Hindlimb muscle (tissue), 1 donor: ENCODE data around the gene ACIN1. TPM values are rescaled to one million over a fixed set of nuclear protein-coding genes. Genes with fewer than 3 reads are reported as not detected.

Source experiments
- DNase-seq: peaks from one replicate; pipeline ENCODE4 v3.0.0-alpha.2; 2013
- polyA plus RNA-seq: library from polyadenylated mRNA; unstranded; fragments of 120-200 nt; gene quantifications from one replicate; pipeline ENCODE4 v1.2.1, GENCODE V29; 2013; ENCODE audit not compliant: insufficient read length

The ACIN1 gene
- polyA plus RNA-seq, 1 donor = 143 TPM

DNA sequence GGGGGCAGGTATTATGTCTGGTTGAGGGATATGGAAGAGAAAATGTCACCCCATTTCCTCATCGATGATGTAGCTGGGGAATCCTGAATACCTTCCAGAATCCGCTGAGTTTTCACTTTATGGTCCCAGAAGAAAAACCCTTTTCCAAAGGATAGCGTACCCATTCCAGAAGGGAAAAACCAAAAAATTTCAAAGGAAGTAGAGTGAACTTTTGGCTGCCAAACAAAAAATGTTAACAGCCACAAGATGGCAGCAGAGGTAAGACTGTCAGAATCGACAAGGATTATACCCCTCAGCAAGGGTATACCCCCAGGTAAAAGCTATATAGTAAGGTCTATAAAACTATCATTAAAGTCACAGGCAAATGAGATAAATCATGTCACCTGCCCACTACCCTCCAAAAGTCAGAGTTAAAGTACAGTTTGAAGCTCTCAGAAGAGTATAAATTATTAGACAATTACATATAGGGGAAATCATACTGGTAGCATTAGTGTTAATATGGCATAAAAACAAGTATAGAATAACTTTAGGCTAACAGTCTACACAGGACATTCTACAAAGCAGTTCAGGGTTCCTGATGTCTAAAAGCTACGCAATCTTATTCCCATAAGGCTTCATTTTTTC, 18.0 kb downstream of the ACIN1 start:
- no peak for DNase-seq

DNA sequence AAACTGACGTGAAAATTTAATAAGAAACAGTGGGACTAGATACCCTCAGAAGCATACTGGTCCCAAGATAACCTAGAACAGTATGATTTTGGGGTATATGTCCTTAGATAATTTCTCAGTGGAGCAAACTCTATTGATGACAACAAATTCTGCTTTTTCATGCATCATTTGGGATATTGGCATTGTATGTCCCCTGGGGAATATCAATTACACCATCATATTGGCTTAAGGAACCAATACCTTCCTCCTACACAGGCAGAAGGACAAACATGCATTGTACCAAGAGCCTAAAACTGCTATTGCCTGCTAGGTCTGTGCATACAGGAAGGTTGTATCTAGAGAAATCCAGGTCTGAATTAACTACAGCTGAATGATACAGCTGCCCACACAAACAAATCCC, 20.0 kb downstream of the ACIN1 start:
- no peak for DNase-seq

DNA sequence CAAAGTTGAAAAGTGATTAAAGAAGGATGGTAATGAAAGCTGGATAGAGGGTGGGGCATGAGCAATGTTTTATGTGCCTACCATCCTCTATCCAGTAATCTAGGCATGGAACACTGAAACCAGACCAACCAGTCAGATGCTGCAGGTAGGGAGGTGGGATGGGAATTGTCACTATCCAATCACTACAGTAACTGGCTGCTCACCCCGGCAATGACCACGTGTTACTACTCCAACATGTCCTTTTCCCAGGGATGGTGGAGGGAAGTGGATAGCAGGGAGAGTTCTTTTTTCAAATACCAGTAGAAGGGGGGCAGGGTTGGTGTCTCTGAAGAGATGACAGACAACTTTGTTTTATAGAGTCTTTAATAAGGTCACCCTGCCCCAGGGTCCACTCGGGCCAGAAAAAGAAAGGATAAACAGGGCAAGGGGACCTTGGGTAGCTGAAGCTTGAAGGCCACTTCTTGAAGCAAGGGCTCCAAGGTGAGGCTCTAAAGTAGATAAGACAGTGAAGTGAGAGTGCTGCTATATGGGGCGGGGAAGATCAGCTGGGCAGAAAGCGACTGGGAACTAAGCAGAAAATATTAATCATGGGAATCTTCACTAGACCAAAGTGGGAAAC, 22.9 kb downstream of the ACIN1 start:
- DNase-seq = no peak

DNA sequence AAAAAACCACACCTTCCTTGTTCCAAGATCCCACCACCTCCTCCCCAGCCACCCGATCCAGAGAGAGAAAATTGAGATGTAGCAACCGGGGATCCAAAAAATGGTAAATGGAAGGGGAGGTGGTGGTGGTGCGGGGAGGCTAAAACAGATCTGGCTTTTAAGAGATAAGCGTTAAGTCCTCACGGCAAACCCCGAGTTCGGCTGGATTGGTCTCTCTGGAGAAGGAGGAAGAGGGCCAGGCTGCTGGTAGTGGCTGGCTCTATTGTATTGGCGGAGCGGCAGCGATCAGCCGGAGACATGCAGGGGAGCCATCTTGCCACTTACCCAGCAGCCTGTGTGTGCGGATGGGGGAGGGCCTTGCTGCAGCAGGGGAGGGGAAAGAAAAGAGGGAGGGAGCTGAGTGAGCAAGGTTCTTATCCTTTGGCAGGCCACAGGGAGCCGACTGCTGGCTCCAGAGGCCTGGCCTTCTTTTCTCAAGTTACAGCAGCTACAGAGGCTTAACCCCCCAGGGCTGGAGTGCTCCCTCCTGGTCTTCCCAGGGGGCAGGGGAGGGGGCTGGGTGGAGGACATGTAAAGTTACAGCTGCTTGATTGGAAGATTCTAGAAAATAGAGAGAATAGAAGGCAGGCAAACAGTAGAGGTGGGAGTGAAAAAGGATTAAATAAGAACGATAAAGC, 23.6 kb downstream of the ACIN1 start:
- DNase-seq = peak; percentile 87

DNA sequence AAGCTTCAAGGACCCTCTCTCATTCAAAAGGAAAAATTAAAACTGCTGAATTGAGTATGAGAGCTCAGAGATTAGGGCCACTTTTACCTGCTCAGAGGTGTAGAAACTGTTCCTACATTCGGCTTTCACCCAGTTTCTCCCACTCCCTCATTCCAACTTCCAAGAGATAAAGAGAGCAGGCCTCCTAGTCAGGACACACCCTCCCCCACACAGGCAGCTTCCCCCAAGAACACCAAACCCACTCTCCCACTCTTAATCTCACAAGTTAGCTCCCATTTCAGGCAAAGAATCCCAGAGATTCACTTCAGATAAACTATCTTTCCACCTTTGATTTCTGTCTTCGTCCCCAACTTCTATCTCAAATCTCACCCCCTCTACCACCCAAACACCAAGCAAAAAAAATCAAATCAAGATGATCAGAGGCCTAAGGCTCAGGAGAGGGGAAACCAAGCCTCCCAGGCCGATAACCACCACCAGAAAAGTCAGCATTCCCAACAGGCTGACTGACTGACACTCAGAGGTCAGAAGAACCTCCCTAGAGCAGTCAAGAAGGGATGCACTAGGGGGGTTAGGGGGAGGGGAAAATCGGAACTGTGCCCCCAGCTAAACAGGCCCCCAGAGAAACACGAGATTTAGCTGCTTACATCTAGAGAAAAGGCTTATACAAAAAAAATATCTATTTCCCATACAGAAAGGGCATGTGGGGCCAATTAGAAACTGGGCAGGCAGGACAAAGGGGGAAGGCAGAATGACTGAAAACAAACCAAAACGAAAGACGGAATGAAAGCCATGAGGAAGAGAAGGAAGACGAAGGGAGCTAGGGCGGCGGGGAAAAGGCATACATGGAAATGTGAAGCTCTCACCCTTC, 24.4 kb downstream of the ACIN1 start:
- DNase-seq = no peak

DNA sequence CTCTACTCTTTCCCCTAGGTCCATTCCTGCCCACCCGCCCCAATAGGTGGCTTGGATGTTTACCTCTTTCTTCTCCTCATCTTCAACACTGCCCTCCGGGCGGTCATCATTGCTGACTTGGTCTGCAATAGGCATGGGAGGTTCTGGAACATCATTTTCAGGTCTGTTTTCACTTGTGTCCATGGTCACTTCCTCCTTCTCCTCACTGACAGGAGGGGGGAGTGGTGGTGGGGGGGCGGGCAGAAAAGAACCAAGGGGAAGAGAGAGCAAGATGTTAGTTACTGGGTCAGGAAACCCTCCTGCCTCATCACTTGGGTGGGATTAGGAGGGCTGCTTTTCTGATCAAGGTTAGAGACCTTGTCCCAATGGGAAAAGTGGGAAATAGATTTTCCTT, 25.5 kb downstream of the ACIN1 start:
- no peak for DNase-seq

DNA sequence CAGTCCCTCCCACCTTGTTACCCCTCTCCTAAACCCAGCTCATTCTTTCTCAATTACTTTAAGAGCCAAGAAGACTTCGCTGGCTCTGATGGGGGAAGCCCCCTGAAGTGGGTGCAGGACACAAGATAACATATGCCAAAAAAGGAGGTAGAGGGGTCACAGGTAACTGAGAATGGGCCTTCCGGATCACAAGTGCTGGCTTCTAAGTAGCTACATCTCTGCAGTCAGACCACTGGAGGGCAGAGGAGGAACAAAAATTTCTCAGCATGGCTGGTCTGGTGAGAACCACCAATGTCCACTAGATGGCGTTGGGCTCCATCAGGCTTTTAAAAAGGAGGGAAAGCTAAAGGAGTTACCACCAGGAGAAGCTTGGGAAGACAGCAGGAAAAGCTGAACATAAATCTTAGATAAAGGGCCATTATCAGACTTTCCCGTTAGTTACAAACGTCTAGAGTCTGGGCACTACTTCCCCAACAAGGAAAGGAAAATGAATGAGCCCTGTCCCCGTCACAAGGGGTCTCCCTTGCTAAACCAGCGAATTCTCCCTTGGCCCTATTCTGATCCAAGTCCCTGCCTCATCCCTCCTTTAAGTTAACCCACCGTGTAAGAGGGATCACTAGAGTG, 26.0 kb downstream of the ACIN1 start:
- peak; percentile 85 for DNase-seq

DNA sequence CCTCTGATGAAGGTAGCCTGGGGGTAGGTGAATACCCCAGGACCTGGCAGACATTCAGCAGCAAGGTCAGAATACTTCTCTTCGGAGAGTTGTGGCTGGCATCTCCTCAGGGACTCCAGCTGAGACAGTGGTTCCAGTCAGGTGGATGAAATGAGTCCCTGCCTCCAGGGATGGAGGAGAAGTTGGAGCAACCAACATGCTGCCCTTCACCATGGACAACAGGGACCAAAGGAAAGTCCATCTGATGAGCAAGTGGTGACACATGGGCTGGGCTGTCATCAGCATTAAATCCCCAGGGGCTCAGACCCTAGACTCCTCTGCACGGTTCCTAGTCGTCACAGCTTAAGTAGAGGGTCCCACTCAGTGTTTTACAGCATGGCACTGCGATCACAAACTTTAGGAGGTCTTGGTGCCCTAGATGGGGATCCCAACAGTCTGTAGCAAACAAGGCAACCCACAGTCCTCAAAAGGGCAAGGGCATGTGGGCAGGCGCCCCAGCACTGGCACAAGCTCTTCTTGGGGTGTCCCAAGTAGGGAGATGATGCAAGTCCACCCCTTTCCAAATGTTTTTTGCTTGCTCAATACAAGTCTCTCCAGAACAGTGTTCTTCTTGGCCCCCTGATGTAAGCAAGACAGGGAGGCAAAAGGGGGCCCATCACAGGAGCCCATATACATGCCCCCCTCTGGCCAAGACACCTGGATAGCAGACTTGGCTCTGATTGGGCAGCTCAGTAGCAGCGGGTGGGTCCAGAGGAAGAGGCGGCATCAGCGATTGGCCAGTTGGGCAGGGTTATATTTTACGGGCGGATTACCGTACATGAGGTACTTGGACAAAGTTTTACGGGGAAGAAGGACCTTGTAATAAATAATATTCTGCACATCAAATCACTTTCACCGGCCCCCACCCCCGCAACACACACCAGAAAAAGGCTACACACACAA, 26.8 kb downstream of the ACIN1 start:
- no peak for DNase-seq

DNA sequence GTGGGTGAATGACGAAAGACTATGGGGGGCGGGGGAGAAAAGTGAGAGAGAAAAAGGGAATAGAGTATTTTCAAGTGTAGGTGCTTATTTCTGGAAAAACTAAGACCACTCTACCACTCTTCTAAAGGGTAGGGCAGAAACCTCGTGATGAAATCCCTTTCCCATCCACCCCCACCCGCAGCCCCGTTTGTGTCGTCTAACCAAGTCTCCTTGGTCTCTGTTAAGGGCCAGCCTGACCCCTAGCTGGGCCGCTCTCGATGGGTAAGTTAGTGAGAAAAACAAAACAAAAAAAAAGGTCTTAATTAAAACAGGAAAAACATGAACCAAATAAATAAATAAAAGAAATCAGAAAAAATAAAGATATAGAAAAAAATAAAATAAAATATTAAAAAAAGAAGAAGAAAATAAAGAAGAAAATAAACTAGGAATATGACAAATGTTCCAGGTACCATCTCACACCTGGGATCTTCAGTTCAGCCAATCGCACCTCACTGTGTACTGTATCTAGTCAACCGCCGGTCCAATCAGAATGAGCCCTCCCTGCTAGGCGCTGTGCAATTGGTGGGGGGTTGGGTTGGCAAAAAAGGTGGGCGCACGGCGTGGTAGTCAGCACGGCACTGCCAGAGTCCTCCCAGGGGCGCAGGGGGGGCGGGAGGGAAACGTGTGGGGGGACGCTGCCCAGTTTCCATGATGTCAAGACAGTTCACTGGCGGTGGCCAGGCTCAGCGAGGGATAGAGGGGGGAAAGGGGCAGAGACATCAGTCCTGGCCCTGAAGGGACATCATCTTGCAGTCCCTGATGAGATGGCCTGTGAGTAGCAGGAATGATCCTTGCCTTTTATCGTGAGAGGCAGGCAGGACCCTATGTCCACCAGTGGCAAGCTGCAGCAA, 27.8 kb downstream of the ACIN1 start:
- no peak for DNase-seq

DNA sequence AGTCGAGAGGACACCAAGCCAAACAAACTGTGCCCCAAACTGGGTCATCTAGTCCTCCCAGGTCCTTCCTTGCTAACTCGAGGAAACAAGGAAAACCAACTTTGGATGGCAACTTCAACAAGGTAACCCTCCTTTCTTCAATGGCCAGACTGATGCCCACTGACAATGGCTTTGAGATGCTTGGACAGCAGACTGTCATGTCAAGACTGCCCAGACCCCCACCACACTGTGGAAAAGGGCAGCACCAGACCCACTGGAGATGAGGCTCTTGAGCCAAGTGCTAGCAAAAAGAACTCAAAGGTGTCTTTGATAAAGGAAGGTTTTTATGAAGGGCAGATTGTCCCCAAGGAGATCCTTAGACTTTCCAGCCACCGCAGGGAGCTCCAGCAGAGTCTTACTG, 28.6 kb downstream of the ACIN1 start:
- no peak for DNase-seq

DNA sequence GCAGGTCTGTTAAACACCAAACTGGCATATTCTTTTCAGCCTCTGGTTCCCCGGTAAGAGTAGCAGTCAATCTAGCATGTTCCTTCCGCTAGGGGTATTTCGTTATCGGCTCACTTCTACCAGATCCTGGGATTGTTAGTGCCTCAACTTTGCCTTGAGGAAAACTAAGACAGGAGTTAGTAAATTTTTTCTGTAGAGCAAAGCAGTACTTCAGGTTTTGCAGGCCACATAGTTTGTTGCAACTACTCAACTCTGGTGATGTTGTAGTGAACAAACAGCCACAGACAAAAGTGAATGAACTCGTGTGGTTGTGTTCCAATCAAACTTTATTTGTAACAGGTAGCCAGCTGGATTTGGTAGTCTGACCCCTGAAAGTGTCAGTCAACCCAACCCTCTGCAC, 31.3 kb downstream of the ACIN1 start:
- no peak for DNase-seq

DNA sequence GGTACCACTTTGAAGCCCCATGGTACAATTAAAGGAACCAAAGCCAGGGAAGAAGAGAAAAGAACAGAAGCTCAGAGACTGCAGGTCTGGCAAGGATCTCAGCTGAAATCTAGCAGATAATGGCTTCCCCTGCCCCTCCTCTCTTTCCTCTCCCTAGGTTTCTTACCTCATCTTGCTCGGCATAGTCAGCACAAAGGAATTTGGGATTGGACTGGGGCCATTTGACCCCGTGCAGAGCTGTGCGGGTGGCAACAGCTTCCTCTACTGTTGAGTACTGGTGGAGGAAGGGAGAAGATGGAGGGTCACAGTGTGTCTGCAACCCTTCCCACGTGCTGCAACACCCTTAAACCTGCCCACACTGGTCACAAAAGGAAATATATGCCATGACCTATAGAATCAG, 32.9 kb downstream of the ACIN1 start:
- DNase-seq = no peak

DNA sequence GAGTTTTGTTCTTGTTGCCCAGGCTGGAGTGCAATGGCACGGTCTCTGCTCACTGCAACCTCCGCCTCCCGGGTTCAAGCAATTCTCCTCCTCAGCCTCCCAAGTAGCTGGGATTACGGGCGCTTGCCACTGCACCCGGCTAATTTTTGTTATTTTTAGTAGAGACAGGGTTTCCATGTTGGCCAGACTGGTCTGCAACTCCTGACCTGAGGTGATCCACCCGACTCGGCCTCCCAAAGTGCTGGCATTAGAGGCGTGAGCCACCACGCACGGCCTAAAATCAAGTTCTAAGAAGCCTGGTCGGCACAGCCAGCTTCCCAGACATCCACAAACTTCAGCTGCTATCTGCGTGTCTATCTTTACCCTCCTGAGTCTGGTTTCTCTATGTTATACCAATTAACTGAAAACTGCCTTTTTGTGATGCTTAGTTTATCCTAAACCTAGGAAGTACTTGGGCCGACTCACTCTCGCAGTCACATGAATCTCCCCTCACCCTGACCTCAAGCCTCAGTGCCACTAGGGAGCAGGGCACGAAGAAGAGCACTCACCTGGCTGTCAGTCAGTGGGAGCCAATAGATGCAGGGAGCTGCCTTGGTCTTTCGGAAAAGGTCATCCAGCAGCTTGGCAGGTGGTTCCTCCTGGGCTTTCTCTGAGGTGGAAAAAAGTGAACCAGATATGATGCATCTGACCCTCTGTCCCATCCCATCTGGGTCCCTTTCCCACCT, 34.2 kb downstream of the ACIN1 start:
- DNase-seq = no peak

DNA sequence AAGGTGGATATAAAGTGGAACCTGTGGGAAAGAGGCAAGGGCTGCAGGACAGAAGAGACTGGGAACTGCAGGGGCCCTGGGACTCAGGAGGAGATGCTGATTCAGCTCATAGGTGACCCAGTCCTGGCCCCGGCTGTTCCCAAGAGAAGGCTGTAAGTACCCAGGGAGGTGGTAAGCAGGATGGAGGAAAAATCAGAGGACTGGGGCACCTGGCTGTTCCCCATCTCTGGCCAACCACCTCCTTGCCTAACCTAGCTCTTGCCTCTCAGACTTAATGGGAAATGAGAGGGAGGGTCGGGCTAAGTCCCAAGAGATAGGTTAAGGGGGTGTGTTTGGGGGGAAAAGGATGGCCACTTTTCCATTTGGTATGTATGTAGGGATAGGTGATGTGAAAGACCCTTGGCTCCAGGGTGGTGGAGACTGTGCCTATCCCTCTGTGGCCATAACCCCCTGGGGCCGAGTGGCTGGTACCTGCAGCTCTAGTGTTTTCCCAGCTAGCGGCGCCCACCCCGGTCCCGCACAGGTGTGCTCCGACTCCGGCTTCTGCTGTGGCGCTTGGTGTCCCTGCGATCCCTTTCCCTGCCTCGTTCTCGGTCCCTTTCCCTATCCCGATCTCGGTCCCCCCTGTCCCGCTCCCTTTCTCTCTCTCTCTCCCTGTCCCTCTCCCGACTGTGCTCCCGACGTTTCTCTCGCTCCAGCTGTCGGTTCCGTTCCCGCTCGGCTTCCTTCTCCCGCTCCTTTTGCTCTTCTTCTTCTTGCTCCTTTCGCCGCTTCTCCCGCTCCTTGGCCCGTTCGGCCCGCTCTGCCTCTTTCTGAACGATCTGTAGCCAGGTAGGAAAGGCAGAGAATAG, 36.1 kb downstream of the ACIN1 start:
- no peak for DNase-seq

DNA sequence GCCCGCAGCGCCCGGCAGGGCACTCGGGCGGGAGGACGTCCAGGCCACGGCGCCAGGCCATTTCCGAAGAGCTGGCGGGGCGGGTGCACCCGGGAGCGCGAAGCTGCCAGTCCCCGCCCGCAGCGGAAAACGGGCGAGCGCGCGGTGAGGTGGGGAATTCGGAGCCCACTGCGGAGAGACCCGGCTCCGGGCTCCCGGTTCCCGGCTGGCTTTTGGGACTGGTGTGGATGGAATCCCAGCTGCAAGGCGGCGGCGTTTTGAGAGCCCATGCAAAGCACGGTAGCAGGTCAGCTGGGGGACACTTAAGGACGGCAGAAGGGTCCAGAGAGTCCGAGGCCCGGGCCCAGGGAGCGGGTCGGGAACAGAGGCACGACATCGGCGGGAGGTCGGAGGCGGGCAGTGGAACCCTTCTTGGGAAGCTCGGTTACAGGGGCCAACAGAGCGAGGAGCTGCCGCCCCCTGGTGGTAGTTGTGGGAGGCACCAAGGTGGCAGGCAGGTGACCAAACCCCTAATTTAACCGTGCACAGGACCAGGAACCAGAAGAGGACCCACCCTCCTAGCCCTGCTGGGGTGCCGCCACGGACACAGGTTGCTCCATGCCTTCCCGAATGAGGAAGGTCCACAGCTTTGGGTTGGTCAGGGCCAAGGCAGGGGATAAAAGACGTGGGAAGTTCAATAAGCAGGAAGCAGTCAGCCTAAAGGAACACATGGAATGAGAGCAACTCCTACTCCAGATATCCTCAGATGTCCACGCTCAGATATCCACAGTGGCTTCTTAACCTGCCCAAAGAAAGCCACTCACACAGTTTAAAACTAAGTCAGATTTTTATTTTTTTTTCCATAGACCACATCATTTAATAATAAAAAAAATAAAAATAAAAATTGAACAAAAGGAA, 36.9 kb downstream of the ACIN1 start:
- peak; percentile 88 for DNase-seq

DNA sequence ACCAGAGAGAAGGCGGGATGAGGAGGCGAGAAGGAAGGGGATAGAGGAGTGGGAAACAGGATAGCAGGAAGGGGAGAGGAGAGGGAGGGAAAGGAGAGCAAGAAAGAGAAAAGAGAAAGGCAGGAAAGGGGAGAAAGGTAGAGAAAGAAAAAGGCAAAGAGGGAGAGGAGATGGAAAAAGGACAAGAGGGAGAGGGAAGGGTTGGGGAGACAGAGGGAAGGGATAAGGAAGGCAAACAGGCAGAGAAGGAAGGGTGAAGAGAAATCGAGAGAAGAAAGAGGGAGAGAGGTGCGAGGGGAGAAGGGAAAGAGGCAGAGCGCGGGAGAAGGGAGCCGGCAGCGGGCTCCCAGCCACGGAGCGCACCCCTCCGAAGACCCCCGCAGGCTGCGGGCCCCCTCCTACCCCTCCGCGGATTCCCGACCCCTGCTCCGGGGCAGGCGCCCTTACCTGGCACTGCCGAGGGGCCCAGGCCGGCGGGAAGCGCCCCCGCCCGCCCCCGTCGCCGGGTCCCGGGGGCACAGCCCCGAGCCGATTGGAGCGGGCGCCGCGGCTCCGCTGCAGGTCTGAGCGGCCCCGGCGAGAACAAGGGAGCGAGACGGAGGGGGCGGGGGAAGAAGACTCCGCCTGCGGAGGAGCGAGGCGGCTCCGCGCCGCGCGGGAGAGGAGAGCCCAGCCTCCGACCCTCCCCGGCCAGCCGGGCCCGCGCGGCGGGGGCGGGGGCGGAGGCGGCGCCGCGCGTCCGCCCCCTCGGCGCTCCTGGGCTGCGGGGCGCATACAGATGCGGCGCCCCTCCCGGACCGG, 37.8 kb downstream of the ACIN1 start, which contains the start of gene CDH24:
Gene CDH24, minus strand, starts transcription at position 565 of the 801 bp plus-strand sequence. CDS start 1,787 bp downstream, outside the sequence.
- peak; percentile 86 for DNase-seq
